HepG2 (cell line): ENCODE measurements around the gene PPP3R1. TPM values are rescaled to one million over a fixed set of nuclear protein-coding genes. Genes with fewer than 3 reads are reported as not detected.
A peak's percentile ranks its signal among the peaks of the same experiment; 100 is the strongest.

Source experiments
- ASH2L ChIP-seq: fragments of 300-600, 200-600 bp; sonication (generic); IDR thresholded peaks from 2 replicates; pipeline ENCODE4 v1.7.0; 2017; ENCODE audit warnings: low read depth, mild to moderate bottlenecking, moderate library complexity, mixed read lengths, low read length; ENCODE audit not compliant: insufficient read length
- CREB1 ChIP-seq, 2 experiments: fragments of 450-650 bp in 1 of 2; IDR thresholded peaks; 2 replicates each; pipeline ENCODE4 v1.6.1; 2016 to 2017; ENCODE audit warnings: control low read depth in 1 of 2, mild to moderate bottlenecking in 1 of 2, missing compliant biosample characterization in 1 of 2, missing genetic modification characterization in 1 of 2
- ERF ChIP-seq: IDR thresholded peaks from 2 replicates; pipeline ENCODE4 v1.6.1; 2018; ENCODE audit warnings: missing biosample characterization, missing genetic modification reagents
- GTF2F1 ChIP-seq: fragments of 150-350 bp; IDR thresholded peaks from 2 replicates; pipeline ENCODE4 v1.6.1; 2014; ENCODE audit warnings: low read length
- JARID2 ChIP-seq: sonication (generic); formaldehyde crosslinking; IDR thresholded peaks from 2 replicates; pipeline ENCODE4 v1.8.1; 2023; ENCODE audit warnings: missing genetic modification reagents, inconsistent platforms; ENCODE audit not compliant: insufficient replicate concordance
- MAFF ChIP-seq: IDR thresholded peaks from 2 replicates; pipeline ENCODE4 v1.6.1; 2011; ENCODE audit warnings: low read depth, low read length, improper control_type of control experiment
- MNT ChIP-seq: fragments of 450-650 bp; IDR thresholded peaks from 2 replicates; pipeline ENCODE4 v1.6.1; 2016
- NR2F1 ChIP-seq, 2 experiments: fragments of 450-650 bp in 1 of 2; formaldehyde crosslinking in 1 of 2; IDR thresholded peaks; 2 replicates each; pipeline versions ENCODE4 v1.5.0 to v1.6.1; 2016 to 2020; ENCODE audit warnings: mild to moderate bottlenecking in 1 of 2, missing compliant biosample characterization in 1 of 2, missing genetic modification reagents in 1 of 2, moderate library complexity in 1 of 2
- PHF5A ChIP-seq: IDR thresholded peaks from one replicate; pipeline ENCODE4 v1.6.1; 2018; ENCODE audit warnings: low read depth, missing genetic modification reagents; ENCODE audit not compliant: unreplicated experiment
- RAD21 ChIP-seq: fragments of 450-650 bp; formaldehyde crosslinking; IDR thresholded peaks from 2 replicates; pipeline ENCODE4 v1.5.0; 2020; ENCODE audit warnings: mild to moderate bottlenecking
- REPIN1 ChIP-seq: sonication (generic); formaldehyde crosslinking; IDR thresholded peaks from 2 replicates; pipeline ENCODE4 v1.8.0; 2022; ENCODE audit warnings: missing genetic modification reagents, low read depth, mild to moderate bottlenecking, borderline replicate concordance
- SAFB2 ChIP-seq: sonication (generic); formaldehyde crosslinking; IDR thresholded peaks from 2 replicates; pipeline ENCODE4 v1.5.1; 2020; ENCODE audit warnings: missing genetic modification reagents, low read depth, mild to moderate bottlenecking, borderline replicate concordance
- TFAP4 ChIP-seq: sonication (generic); IDR thresholded peaks from 2 replicates; pipeline ENCODE4 v1.6.1; 2016; ENCODE audit warnings: low read depth, borderline replicate concordance
- U2AF1 ChIP-seq: fragments of 200-400 bp; formaldehyde crosslinking; optimal IDR thresholded peaks from 2 replicates; pipeline ENCODE3; 2017; ENCODE audit warnings: mild to moderate bottlenecking, low read depth, low read length
- ZBTB14 ChIP-seq: sonication (generic); formaldehyde crosslinking; IDR thresholded peaks from 2 replicates; pipeline ENCODE4 v1.4.0; 2020; ENCODE audit warnings: missing genetic modification reagents
- ZNF33A ChIP-seq: sonication (generic); formaldehyde crosslinking; IDR thresholded peaks from 2 replicates; pipeline ENCODE4 v1.5.1; 2020; ENCODE audit warnings: missing genetic modification reagents, mild to moderate bottlenecking, moderate library complexity, borderline replicate concordance
- ZNF556 ChIP-seq: sonication (generic); formaldehyde crosslinking; IDR thresholded peaks from 2 replicates; pipeline ENCODE4 v1.4.0; 2020; ENCODE audit warnings: mild to moderate bottlenecking, missing genetic modification reagents, borderline replicate concordance
- ZNF773 ChIP-seq: sonication (generic); formaldehyde crosslinking; IDR thresholded peaks from 2 replicates; pipeline ENCODE4 v1.4.0; 2020; ENCODE audit warnings: missing genetic modification reagents, borderline replicate concordance
- ZNF788 ChIP-seq: sonication (generic); formaldehyde crosslinking; IDR thresholded peaks from 2 replicates; pipeline ENCODE4 v1.5.0; 2020; ENCODE audit warnings: mild to moderate bottlenecking, missing genetic modification reagents, borderline replicate concordance
- polyA plus RNA-seq, 8 experiments: library from polyadenylated mRNA; depleted of rRNA in 3 of 8; stranded (reverse) in 7 of 8; unstranded in 1 of 8; fragments of >200 nt; fragmentation: Illumina TruSeq in 4 of 8; extraction: Trizol in 4 of 8; gene quantifications; 2 replicates each; pipeline versions ENCODE4 v1.2.1 to v1.2.3, GENCODE V29; 2011 to 2016; ENCODE audit warnings: low read depth in 4 of 8, missing spikeins in 1 of 8, mixed read lengths in 1 of 8; ENCODE audit not compliant: insufficient read depth in 1 of 8
- total RNA-seq, 5 experiments: library from RNA; depleted of rRNA; stranded (reverse); fragments of >200 nt; fragmentation: Illumina TruSeq; extraction: Trizol; gene quantifications; 2 replicates each; pipeline ENCODE4 v1.2.3, GENCODE V29; 2016; ENCODE audit warnings: low read depth in 1 of 5
- TF ChIP-seq, protein P1 (sequence below): sonication (generic); formaldehyde crosslinking; conservative IDR thresholded peaks from 2 replicates; pipeline ENCODE4 v1.4.0; 2020; ENCODE audit warnings: mild to moderate bottlenecking, missing genetic modification reagents, moderate library complexity

Gene PPP3R1
- total and polyA plus RNA-seq, 2 of the 13 experiments (the other 11 are each of a cell fraction or from before 2014, with no cell fraction given), result 11.6 to 25.7 TPM

- no peak for TF ChIP-seq CREB1 (IDR thresholded peaks at IDR 0.05)
- 0 out of 2 replicates have a peak, but pooled peaks have one; percentile 27 for TF ChIP-seq CREB1 (CRISPR knock-in tag; IDR thresholded peaks at IDR 0.05)
- peak; percentile 40; the same call in 1 of the 2 replicates for TF ChIP-seq ERF
- TF ChIP-seq SAFB2 (CRISPR knock-in tag), result no peak
- TF ChIP-seq RAD21, result no peak
- TF ChIP-seq JARID2 (CRISPR knock-in tag), result no peak
- TF ChIP-seq, protein P1, sequence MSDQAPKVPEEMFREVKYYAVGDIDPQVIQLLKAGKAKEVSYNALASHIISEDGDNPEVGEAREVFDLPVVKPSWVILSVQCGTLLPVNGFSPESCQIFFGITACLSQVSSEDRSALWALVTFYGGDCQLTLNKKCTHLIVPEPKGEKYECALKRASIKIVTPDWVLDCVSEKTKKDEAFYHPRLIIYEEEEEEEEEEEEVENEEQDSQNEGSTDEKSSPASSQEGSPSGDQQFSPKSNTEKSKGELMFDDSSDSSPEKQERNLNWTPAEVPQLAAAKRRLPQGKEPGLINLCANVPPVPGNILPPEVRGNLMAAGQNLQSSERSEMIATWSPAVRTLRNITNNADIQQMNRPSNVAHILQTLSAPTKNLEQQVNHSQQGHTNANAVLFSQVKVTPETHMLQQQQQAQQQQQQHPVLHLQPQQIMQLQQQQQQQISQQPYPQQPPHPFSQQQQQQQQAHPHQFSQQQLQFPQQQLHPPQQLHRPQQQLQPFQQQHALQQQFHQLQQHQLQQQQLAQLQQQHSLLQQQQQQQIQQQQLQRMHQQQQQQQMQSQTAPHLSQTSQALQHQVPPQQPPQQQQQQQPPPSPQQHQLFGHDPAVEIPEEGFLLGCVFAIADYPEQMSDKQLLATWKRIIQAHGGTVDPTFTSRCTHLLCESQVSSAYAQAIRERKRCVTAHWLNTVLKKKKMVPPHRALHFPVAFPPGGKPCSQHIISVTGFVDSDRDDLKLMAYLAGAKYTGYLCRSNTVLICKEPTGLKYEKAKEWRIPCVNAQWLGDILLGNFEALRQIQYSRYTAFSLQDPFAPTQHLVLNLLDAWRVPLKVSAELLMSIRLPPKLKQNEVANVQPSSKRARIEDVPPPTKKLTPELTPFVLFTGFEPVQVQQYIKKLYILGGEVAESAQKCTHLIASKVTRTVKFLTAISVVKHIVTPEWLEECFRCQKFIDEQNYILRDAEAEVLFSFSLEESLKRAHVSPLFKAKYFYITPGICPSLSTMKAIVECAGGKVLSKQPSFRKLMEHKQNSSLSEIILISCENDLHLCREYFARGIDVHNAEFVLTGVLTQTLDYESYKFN (CRISPR knock-in tag), result 0 out of 2 replicates have a peak, but pooled peaks have one; percentile 14
- TF ChIP-seq ZNF33A (CRISPR knock-in tag), result no peak
- TF ChIP-seq ZNF556 (CRISPR knock-in tag), result no peak
- TF ChIP-seq ZNF773 (CRISPR knock-in tag), result no peak
- TF ChIP-seq PHF5A (CRISPR knock-in tag), result peak; percentile 1
- TF ChIP-seq GTF2F1, result no peak
- peak; percentile 61; the same call in 1 of the 2 replicates for TF ChIP-seq REPIN1 (CRISPR knock-in tag)
- peak; percentile 69 for TF ChIP-seq MAFF
- no peak for TF ChIP-seq TFAP4
- TF ChIP-seq ZNF788, result no peak
- no peak for TF ChIP-seq NR2F1 (CRISPR knock-in tag; IDR thresholded peaks at IDR 0.05)
- peak; percentile 84 for TF ChIP-seq ASH2L
- no peak for TF ChIP-seq U2AF1
- TF ChIP-seq ZBTB14, result no peak
- TF ChIP-seq MNT, result no peak
Measured at GRCh38 chr2:68250652-68251186, 1.6 kb downstream of the PPP3R1 start (continued).
